ENCODE measurements around the gene ULK3. TPM values are rescaled to one million over a fixed set of nuclear protein-coding genes. Genes with fewer than 3 reads are reported as not detected.

ULK3 gene
- total RNA-seq, 2 experiments from 2014 or later: 59.9 to 60.4 TPM

GRCh38 chr15:74844319-74845207, 1.6 kb upstream of the ULK3 start:
- DNase-seq (no peak), ATAC-seq (ENCODE audit: low read depth) (no peak)
- no peaks in the 10 kb centered on the region for H3K27me3 Mint-ChIP-seq
- H3K4me3 Mint-ChIP-seq: peak overlapping the region; percentile 84
- peaks cover 44% of the 10 kb centered on the region for H3K4me1 Mint-ChIP-seq
- POLR2A ChIA-PET: interaction anchor here (0.6 to 1.6 kb wide), 14 partner anchors 15 to 179 kb away, joined by 3 to 8 read pairs (median 4); partner anchors contain the start of genes MPI and PPCDC
- H3K36me3 Mint-ChIP-seq: peaks cover 21% of the 10 kb centered on the region
- no peaks in the 10 kb centered on the region for H3K9me3 Mint-ChIP-seq
- H3K27ac Mint-ChIP-seq: peak overlapping the region; percentile 99

DNA sequence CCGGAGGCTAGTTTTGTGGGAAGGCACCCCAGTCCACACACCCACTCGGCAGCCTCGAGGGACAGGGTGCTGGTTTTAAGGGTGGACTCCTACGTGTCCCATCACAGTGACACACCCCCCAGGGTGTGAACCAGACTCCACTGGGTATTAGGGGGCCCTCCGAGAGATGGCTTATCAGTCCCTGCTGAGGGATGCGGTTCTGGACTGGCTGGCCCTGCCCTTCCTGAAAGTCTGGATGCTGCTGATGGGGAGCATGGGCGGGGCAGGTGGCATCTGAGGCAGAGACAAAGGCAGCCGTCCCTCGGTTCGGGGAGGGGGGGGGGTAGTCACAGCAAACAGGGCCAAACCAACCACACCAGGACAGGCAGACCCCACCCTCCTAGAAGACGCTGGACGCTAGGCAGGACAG, 939 bp upstream of the ULK3 start:
- no peak for DNase-seq
- no peak for ATAC-seq (ENCODE audit: low read depth)
- H3K27ac Mint-ChIP-seq: peak overlapping the region; percentile 99
- H3K27me3 Mint-ChIP-seq: no peaks in the 10 kb centered on the region
- H3K36me3 Mint-ChIP-seq: peaks cover 19% of the 10 kb centered on the region
- POLR2A ChIA-PET: interaction anchor here (0.6 to 1.6 kb wide), 7 partner anchors 26 to 60 kb away, joined by 4 to 8 read pairs (median 4); partner anchors contain the start of gene MPI
- peaks cover 44% of the 10 kb centered on the region for H3K4me1 Mint-ChIP-seq
- peak overlapping the region; percentile 84 for H3K4me3 Mint-ChIP-seq
- no peaks in the 10 kb centered on the region for H3K9me3 Mint-ChIP-seq

- POLR2A ChIA-PET: interaction anchor here (1.0 to 1.3 kb wide), 2 partner anchors 26 to 66 kb away, joined by 4 to 5 read pairs; no protein-coding TSS in a partner anchor
- Mint-ChIP-seq H3K9me3 (no peaks in the 10 kb centered on the region), H3K27ac (peak overlapping the region; percentile 99), H3K4me1 (peaks cover 44% of the 10 kb centered on the region), H3K36me3 (peaks cover 14% of the 10 kb centered on the region), H3K27me3 (no peaks in the 10 kb centered on the region), H3K4me3 (peak overlapping the region; percentile 84)
- DNase-seq (no peak), ATAC-seq (ENCODE audit: low read depth) (no peak)
Measured at GRCh38 chr15:74843445-74843828, 481 bp upstream of the ULK3 start.

DNA sequence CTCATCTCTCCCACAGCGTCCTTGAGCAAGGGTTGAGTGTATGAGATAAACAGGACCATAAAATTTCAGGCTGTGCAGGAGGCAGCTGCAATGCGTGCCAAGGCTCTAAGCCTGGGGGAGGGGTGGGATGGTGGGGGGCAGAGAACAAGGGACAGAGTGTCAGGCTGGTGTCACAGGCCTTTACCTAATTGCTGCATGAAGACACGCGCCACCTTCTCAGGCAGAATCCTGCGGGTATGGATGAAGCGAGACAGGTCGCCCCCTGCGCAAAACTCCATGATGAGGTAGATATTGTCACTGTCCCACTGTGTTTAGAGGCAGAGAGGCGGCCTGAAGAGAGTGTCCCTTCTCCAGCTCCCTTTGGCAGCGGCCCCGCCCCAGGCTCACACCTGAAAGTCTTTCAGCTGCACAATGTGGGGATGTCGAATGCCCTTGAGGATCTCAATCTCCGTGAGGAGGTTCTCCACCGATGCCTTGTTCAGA, 1.0 kb downstream of the ULK3 start:
- peaks cover 44% of the 10 kb centered on the region for H3K4me1 Mint-ChIP-seq

DNA sequence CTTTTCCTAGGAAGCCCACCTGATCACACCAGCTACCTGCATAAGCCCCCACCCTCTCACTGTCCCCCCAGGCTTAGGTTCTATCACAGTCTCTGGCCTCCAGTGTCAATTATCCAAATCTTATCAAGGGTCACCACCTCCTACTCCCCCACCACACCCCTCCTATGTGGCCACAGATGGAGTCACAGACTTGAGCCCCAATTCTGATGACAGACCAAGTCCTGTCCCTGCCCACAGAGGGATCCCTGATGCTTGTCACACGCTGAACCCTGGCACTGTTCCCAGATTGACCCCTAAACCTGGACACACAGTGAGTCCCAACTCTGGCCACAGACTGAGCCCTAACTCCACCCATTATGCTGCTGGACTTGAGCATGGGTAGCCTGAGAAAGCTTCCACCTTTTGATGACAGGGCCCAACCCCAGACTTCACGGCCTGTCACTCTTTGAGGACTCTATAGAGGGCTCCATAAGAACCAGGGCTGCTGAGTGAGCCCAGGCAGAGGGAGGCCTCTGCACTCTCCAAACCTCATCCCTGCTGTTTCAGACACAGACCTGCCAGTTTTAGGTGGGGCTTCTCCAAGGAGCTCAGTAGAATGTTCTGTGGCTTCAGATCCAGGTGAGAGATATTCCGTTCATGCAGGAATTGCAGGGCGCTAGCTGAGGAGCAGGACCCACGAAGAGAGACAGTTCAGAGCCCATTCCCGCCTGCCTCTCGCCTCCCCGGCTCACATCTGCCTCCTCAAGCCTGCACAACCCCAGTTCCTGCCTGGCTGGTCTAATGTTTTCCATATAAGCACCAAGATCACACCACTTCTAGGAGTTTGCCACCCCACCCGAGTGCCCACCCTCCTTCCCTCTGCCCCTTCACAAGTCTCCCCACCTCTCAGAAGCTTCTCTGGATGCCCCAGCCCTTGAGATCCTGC, 1.8 kb downstream of the ULK3 start:
- peaks cover 5% of the 10 kb centered on the region for H3K36me3 Mint-ChIP-seq
- H3K9me3 Mint-ChIP-seq: no peaks in the 10 kb centered on the region
- H3K27me3 Mint-ChIP-seq: no peaks in the 10 kb centered on the region
- no peak for DNase-seq
- POLR2A ChIA-PET: interaction anchor here (1.4 kb wide), 1 partner anchor 52 kb away, joined by 4 read pairs; no protein-coding TSS in a partner anchor
- peak overlapping the region; percentile 55 for H3K27ac Mint-ChIP-seq
- peak overlapping the region; percentile 92 for H3K4me3 Mint-ChIP-seq
- peaks cover 41% of the 10 kb centered on the region for H3K4me1 Mint-ChIP-seq
- ATAC-seq (ENCODE audit: low read depth): no peak

More for the DNA sequence above, 1.0 kb downstream of the ULK3 start:
- ATAC-seq (ENCODE audit: low read depth) (no peak), DNase-seq (no peak)
- no peaks in the 10 kb centered on the region for H3K27me3 Mint-ChIP-seq
- peaks cover 8% of the 10 kb centered on the region for H3K36me3 Mint-ChIP-seq
- peak overlapping the region; percentile 92 for H3K4me3 Mint-ChIP-seq
- H3K27ac Mint-ChIP-seq: peak overlapping the region; percentile 55
- H3K9me3 Mint-ChIP-seq: no peaks in the 10 kb centered on the region
- POLR2A ChIA-PET: interaction anchor here (0.8 to 1.4 kb wide), 4 partner anchors 28 to 65 kb away, joined by 4 to 6 read pairs (median 4); partner anchors contain the start of gene CSK

DNA sequence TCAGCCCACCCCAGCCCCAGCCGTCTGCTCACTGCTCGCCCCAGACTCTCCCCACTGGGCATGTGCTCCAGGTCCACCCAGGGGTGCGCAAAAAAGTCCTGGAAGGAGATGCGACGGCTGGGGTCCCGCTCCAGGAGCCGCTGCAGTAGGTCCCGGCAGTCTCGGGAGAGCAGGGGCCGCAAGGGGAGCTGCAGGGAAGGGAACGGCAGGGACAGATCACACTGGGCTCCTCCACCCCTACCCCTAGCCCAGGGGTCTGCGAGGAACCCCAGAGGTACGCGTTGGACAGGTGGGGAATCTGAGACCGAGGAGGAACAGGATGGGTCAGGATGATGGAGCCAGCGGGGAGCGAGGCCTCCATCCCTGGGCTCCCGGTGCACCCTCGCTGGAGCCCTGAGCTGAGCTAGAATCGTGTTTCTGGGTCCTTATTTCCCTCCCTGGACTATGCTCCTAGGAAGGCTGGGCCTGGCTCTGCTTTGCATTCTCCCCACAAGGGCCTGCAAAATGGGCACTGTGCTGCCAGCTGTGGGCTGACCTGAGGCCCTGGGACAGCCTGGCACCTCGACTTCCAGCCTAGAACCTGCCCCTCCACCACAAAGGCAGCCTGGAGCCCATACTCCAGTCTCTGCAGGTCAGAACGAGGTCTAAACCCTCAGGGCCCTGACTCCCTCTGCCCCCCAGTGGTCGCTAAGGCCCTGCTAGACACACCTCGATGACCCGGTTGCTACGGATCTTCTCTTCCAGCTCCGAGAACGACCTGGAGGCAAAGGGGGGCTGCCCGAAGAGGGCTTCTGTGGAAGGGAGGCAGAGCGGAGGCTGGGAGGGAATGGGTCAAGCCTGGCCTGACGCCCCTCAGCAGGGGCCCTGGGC, 3.2 kb downstream of the ULK3 start:
- Mint-ChIP-seq H3K4me3 (no peak overlapping the region), H3K27me3 (no peaks in the 10 kb centered on the region), H3K9me3 (no peaks in the 10 kb centered on the region), H3K4me1 (peaks cover 29% of the 10 kb centered on the region), H3K36me3 (no peaks in the 10 kb centered on the region), H3K27ac (no peak overlapping the region)
- no peak for ATAC-seq (ENCODE audit: low read depth)
- POLR2A ChIA-PET: interaction anchor here (0.5 kb wide), 1 partner anchor 94 kb away, joined by 3 read pairs; no protein-coding TSS in a partner anchor
- DNase-seq: no peak

GRCh38 chr15:74838746-74839525, 4.0 kb downstream of the ULK3 start:
- H3K4me3 Mint-ChIP-seq: no peak overlapping the region
- no peaks in the 10 kb centered on the region for H3K9me3 Mint-ChIP-seq
- peaks cover 20% of the 10 kb centered on the region for H3K4me1 Mint-ChIP-seq
- no peaks in the 10 kb centered on the region for H3K36me3 Mint-ChIP-seq
- ATAC-seq (ENCODE audit: low read depth): no peak
- H3K27me3 Mint-ChIP-seq: no peaks in the 10 kb centered on the region
- no peak overlapping the region for H3K27ac Mint-ChIP-seq
- DNase-seq: no peak
- POLR2A ChIA-PET: no interaction called here

GRCh38 chr15:74838137-74838516, 4.8 kb downstream of the ULK3 start:
- no peaks in the 10 kb centered on the region for H3K9me3 Mint-ChIP-seq
- ATAC-seq (ENCODE audit: low read depth) (no peak), DNase-seq (no peak)
- POLR2A ChIA-PET: no interaction called here
- H3K4me3 Mint-ChIP-seq: no peak overlapping the region
- H3K4me1 Mint-ChIP-seq: peaks cover 18% of the 10 kb centered on the region
- no peaks in the 10 kb centered on the region for H3K27me3 Mint-ChIP-seq
- no peak overlapping the region for H3K27ac Mint-ChIP-seq
- no peaks in the 10 kb centered on the region for H3K36me3 Mint-ChIP-seq

GRCh38 chr15:74837482-74838136, 5.3 kb downstream of the ULK3 start:
- Mint-ChIP-seq H3K4me3 (no peak overlapping the region), H3K9me3 (no peaks in the 10 kb centered on the region), H3K36me3 (no peaks in the 10 kb centered on the region), H3K27me3 (no peaks in the 10 kb centered on the region), H3K27ac (no peak overlapping the region), H3K4me1 (peaks cover 18% of the 10 kb centered on the region)
- POLR2A ChIA-PET: no interaction called here
- no peak for DNase-seq
- no peak for ATAC-seq (ENCODE audit: low read depth)

GRCh38 chr15:74836846-74837245, 6.1 kb downstream of the ULK3 start:
- DNase-seq (no peak), ATAC-seq (ENCODE audit: low read depth) (no peak)
- POLR2A ChIA-PET: no interaction called here
- Mint-ChIP-seq H3K27ac (no peak overlapping the region), H3K9me3 (no peaks in the 10 kb centered on the region), H3K27me3 (no peaks in the 10 kb centered on the region), H3K4me1 (peaks cover 12% of the 10 kb centered on the region), H3K4me3 (no peak overlapping the region), H3K36me3 (no peaks in the 10 kb centered on the region)

DNA sequence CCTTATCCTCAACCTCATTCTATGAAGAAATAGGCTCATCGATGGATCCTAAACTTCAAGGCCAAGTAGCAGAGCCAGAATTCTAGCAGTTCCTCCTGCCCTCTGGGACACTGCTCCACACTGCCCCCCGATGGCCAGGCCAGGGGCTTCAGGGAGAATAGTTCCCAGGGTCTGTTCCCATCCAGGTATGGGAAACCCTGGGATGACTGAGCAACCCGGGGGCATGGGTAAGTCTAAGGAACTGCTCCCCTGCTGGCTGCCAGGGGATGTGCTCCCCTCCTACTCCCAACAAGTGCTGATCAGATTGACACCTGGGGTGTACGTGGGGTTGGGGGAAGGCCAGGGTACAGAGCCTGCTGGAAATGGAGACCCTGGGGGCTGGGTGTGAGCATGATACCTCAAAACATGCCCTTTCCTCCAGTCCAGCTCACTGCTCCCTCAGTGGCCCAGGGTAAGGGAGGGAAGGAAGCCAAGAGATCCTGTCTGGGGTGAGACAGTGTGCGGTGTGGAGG, 7.6 kb downstream of the ULK3 start:
- Mint-ChIP-seq H3K4me1 (no peaks in the 10 kb centered on the region), H3K4me3 (no peak overlapping the region), H3K27me3 (no peaks in the 10 kb centered on the region), H3K9me3 (no peaks in the 10 kb centered on the region), H3K27ac (no peak overlapping the region), H3K36me3 (no peaks in the 10 kb centered on the region)
- peak; percentile 52 for ATAC-seq (ENCODE audit: low read depth)
- POLR2A ChIA-PET: no interaction called here
- DNase-seq: peak; percentile 67

All from activated naive CD8-positive, alpha-beta T cell treated with anti-CD3 and anti-CD28 coated beads, Interleukin-2, amount 10 ng/mL, durations not matched to agents 7 days and 5 days (primary cell).